Muscle layer of duodenum (tissue), 2 donors: ENCODE data around the gene TSC22D2.
A peak's percentile ranks its signal among the peaks of the same experiment; 100 is the strongest.

ENCODE experiments used
- H3K27ac ChIP-seq: one replicate; pipeline ENCODE4 v1.7.0; 2013; ENCODE audit warnings: mild to moderate bottlenecking, low read length
- H3K27me3 ChIP-seq: one replicate; pipeline ENCODE4 v1.7.0; 2013; ENCODE audit warnings: low read depth, mild to moderate bottlenecking, control low read depth, low read length
- H3K36me3 ChIP-seq, 2 donors: one replicate each; pipeline ENCODE4 v1.7.0; 2013; ENCODE audit warnings: low read length in 2 of 2, control low read depth in 1 of 2, mild to moderate bottlenecking in 1 of 2; ENCODE audit not compliant: insufficient read depth in 2 of 2, control insufficient read depth in 1 of 2
- H3K4me1 ChIP-seq, 2 donors: one replicate each; pipeline ENCODE4 v1.7.0; 2013; ENCODE audit warnings: low read length in 2 of 2, mild to moderate bottlenecking in 2 of 2, control low read depth in 1 of 2, moderate library complexity in 1 of 2; ENCODE audit not compliant: insufficient read depth in 2 of 2, control insufficient read depth in 1 of 2
- H3K4me3 ChIP-seq, 2 donors: one replicate each; pipeline ENCODE4 v1.7.0; 2013; ENCODE audit warnings: low read length in 2 of 2, low read depth in 1 of 2, mild to moderate bottlenecking in 1 of 2
- H3K9me3 ChIP-seq, 2 donors: one replicate each; pipeline ENCODE4 v1.7.0; 2013; ENCODE audit warnings: low read length in 2 of 2, control low read depth in 1 of 2, mild to moderate bottlenecking in 1 of 2; ENCODE audit not compliant: control insufficient read depth in 1 of 2
- donor health status: healthy.

Gene TSC22D2

GRCh38 chr3:150408221-150409124 is at the start of gene TSC22D2:
TSC22D2 (plus strand) TSS chr3:150408298; CDS start chr3:150409351, 1,053 bp downstream.
- Histone ChIP-seq H3K4me1 (peaks cover 3 to 7% of the 10 kb centered on the region in 2 donors), H3K27ac (peak within 1 kb of the TSS; percentile 99), H3K9me3 (no peaks in the 10 kb centered on the region), H3K4me3 (peak within 1 kb of the TSS; percentile 87 to 100), H3K27me3 (no peaks in the 10 kb centered on the region), H3K36me3 (peaks cover 0 to 22% of the 10 kb centered on the region in 2 donors)

- H3K27ac ChIP-seq, result no peak overlapping the region
- no peak overlapping the region for H3K4me3 ChIP-seq
- no peaks in the 10 kb centered on the region for H3K27me3 ChIP-seq
- H3K36me3 ChIP-seq, result no peaks in the 10 kb centered on the region
- no peaks in the 10 kb centered on the region for H3K4me1 ChIP-seq
- no peaks in the 10 kb centered on the region for H3K9me3 ChIP-seq
Observed at GRCh38 chr3:150359381-150359780, 48.7 kb upstream of the TSC22D2 start.

- Histone ChIP-seq H3K27me3 (no peaks in the 10 kb centered on the region), H3K4me1 (no peaks in the 10 kb centered on the region), H3K4me3 (no peak overlapping the region), H3K36me3 (no peaks in the 10 kb centered on the region), H3K27ac (no peak overlapping the region), H3K9me3 (no peaks in the 10 kb centered on the region)
Observed at GRCh38 chr3:150360966-150361365, 47.1 kb upstream of the TSC22D2 start.

GRCh38 chr3:150362515-150363302 is 45.4 kb upstream of the TSC22D2 start:
- no peaks in the 10 kb centered on the region for H3K9me3 ChIP-seq

GRCh38 chr3:150363420-150363819 is 44.7 kb upstream of the TSC22D2 start:
- Histone ChIP-seq H3K36me3 (no peaks in the 10 kb centered on the region), H3K9me3 (no peaks in the 10 kb centered on the region), H3K27me3 (no peaks in the 10 kb centered on the region), H3K4me1 (no peaks in the 10 kb centered on the region), H3K4me3 (no peak overlapping the region), H3K27ac (no peak overlapping the region)

More at GRCh38 chr3:150362515-150363302, 45.4 kb upstream of the TSC22D2 start:
- Histone ChIP-seq H3K36me3 (no peaks in the 10 kb centered on the region), H3K4me1 (no peaks in the 10 kb centered on the region), H3K27ac (no peak overlapping the region), H3K27me3 (no peaks in the 10 kb centered on the region), H3K4me3 (no peak overlapping the region)

GRCh38 chr3:150365132-150365604 is 42.9 kb upstream of the TSC22D2 start:
- H3K9me3 ChIP-seq, result no peaks in the 10 kb centered on the region
- H3K4me1 ChIP-seq, result no peaks in the 10 kb centered on the region
- H3K36me3 ChIP-seq, result no peaks in the 10 kb centered on the region
- H3K4me3 ChIP-seq, result no peak overlapping the region
- H3K27me3 ChIP-seq, result no peaks in the 10 kb centered on the region
- no peak overlapping the region for H3K27ac ChIP-seq

- Histone ChIP-seq H3K4me3 (no peak overlapping the region), H3K27me3 (no peaks in the 10 kb centered on the region), H3K36me3 (no peaks in the 10 kb centered on the region), H3K9me3 (no peaks in the 10 kb centered on the region), H3K4me1 (peaks cover 5% of the 10 kb centered on the region in 2 donors), H3K27ac (no peak overlapping the region)
Observed at GRCh38 chr3:150367757-150368156, 40.3 kb upstream of the TSC22D2 start.

GRCh38 chr3:150370122-150370602 is 37.9 kb upstream of the TSC22D2 start:
- H3K4me1 ChIP-seq, result peaks cover 5% of the 10 kb centered on the region in 2 donors
- H3K4me3 ChIP-seq, result peak overlapping the region; percentile 0 to 49
- no peaks in the 10 kb centered on the region for H3K36me3 ChIP-seq
- no peaks in the 10 kb centered on the region for H3K27me3 ChIP-seq
- peak overlapping the region; percentile 88 for H3K27ac ChIP-seq
- H3K9me3 ChIP-seq, result no peaks in the 10 kb centered on the region

- peak overlapping the region in 1 of 2 donors; percentile 49 for H3K4me3 ChIP-seq
- H3K4me1 ChIP-seq, result peaks cover 5% of the 10 kb centered on the region in 2 donors
- H3K27me3 ChIP-seq, result no peaks in the 10 kb centered on the region
Observed at GRCh38 chr3:150370999-150371398, 37.1 kb upstream of the TSC22D2 start.

GRCh38 chr3:150371741-150372254 is 36.3 kb upstream of the TSC22D2 start:
- Histone ChIP-seq H3K4me1 (peaks cover 5 to 9% of the 10 kb centered on the region in 2 donors), H3K27ac (peak overlapping the region; percentile 88), H3K4me3 (peak overlapping the region in 1 of 2 donors; percentile 49), H3K27me3 (no peaks in the 10 kb centered on the region), H3K36me3 (no peaks in the 10 kb centered on the region), H3K9me3 (no peaks in the 10 kb centered on the region)

More at GRCh38 chr3:150370999-150371398, 37.1 kb upstream of the TSC22D2 start:
- H3K27ac ChIP-seq, result peak overlapping the region; percentile 88
- no peaks in the 10 kb centered on the region for H3K9me3 ChIP-seq
- no peaks in the 10 kb centered on the region for H3K36me3 ChIP-seq

GRCh38 chr3:150372320-150372719 is 35.8 kb upstream of the TSC22D2 start:
- peaks cover 5 to 9% of the 10 kb centered on the region in 2 donors for H3K4me1 ChIP-seq
- H3K27me3 ChIP-seq, result no peaks in the 10 kb centered on the region
- peak overlapping the region; percentile 88 for H3K27ac ChIP-seq
- no peaks in the 10 kb centered on the region for H3K36me3 ChIP-seq
- H3K4me3 ChIP-seq, result no peak overlapping the region
- no peaks in the 10 kb centered on the region for H3K9me3 ChIP-seq
